HepG2 (cell line): Measurements from ENCODE around the gene ZFP1. TPM values are rescaled to one million over a fixed set of nuclear protein-coding genes. Genes with fewer than 3 reads are reported as not detected.

Experiments
- ATAC-seq: fragments of 200-7000 bp; cut with Tn5 transposase; 3 replicates; pipeline ENCODE4 v1.9.1; 2020; ENCODE audit warnings: mild to moderate bottlenecking, moderate library complexity
- BruUV-seq: library from RNA; stranded (reverse); fragments of 400-500 nt; replicated peaks from 2 replicates; lab custom pipeline; 2021; lab: Mats Ljungman, UMichigan
- CTCF ChIA-PET: fragments of 300-600 bp; formaldehyde crosslinking; extraction: SDS; loops from one replicate; lab custom pipeline; 2021; ENCODE audit warnings: low total read pairs, inconsistent platforms, low intra/inter-chr PET ratio; lab: Yijun Ruan, JAX
- POLR2A ChIA-PET: fragments of 350-600 bp; sonication (Branson Sonifier 250); formaldehyde crosslinking; loops from one replicate; lab custom pipeline; 2020; ENCODE audit warnings: antibody characterized with exemption, inconsistent platforms; lab: Yijun Ruan, JAX
- DNase-seq: peaks from one replicate; pipeline ENCODE4 v3.0.0-alpha.2; 2015; ENCODE audit warnings: low spot score
- FAIRE-seq: peaks from 3 replicates; lab custom pipeline; 2011; peaks lifted over from hg19 to GRCh38; lab: Jason Lieb, UNC
- H2AFZ ChIP-seq: one replicate; pipeline ENCODE4 v1.6.1; 2011; ENCODE audit warnings: low read length, inconsistent platforms
- H3K27ac ChIP-seq: fragments of 300-600 bp; 3 replicates; pipeline ENCODE4 v1.8.0; 2011; ENCODE audit warnings: mixed run types, mild to moderate bottlenecking, mixed read lengths, low read length, inconsistent platforms; ENCODE audit not compliant: insufficient read depth; ENCODE audit errors: extremely low read length
- H3K27me3 ChIP-seq, 2 experiments: fragments of 200-600 bp in 1 of 2; 2 replicates in 1 of 2; 3 replicates in 1 of 2; pipeline versions ENCODE4 v1.6.0 to v1.8.0; 2011; ENCODE audit warnings: low read length in 2 of 2, mild to moderate bottlenecking in 2 of 2, moderate library complexity in 2 of 2, inconsistent platforms in 1 of 2; ENCODE audit not compliant: insufficient read depth in 2 of 2, control insufficient read depth in 1 of 2
- H3K36me3 ChIP-seq, 2 experiments: fragments of 200-600 bp in 1 of 2; replicated peaks in 1 of 2; 2 replicates in 1 of 2; 3 replicates in 1 of 2; pipeline versions ENCODE4 v1.5.1 to v1.8.0; 2011; ENCODE audit warnings: low read length in 2 of 2, inconsistent platforms in 1 of 2; ENCODE audit not compliant: insufficient read depth in 2 of 2, control insufficient read depth in 1 of 2
- H3K4me1 ChIP-seq: 2 replicates; pipeline ENCODE4 v1.5.1; 2012; ENCODE audit warnings: low read length, inconsistent platforms; ENCODE audit not compliant: insufficient read depth
- H3K4me2 ChIP-seq: 2 replicates; pipeline ENCODE4 v1.6.0; 2011; ENCODE audit warnings: low read depth, low read length, inconsistent platforms
- H3K4me3 ChIP-seq, 3 experiments: fragments of 200-600 bp in 1 of 3; sonication (generic), shearing (Covaris generic) in 1 of 3; replicated peaks in 1 of 3; 2 replicates each; pipeline ENCODE4 v1.5.1; 2011 to 2016; ENCODE audit warnings: low read length in 3 of 3, inconsistent platforms in 2 of 3, low read depth in 2 of 3, mild to moderate bottlenecking in 2 of 3, control low read depth in 1 of 3, mixed read lengths in 1 of 3; ENCODE audit not compliant: insufficient read depth in 1 of 3
- H3K79me2 ChIP-seq: one replicate; pipeline ENCODE4 v1.6.1; 2011; ENCODE audit warnings: low read length, inconsistent platforms; ENCODE audit not compliant: insufficient read depth
- H3K9ac ChIP-seq: 2 replicates; pipeline ENCODE4 v1.6.0; 2011; ENCODE audit warnings: mild to moderate bottlenecking, low read depth, low read length, inconsistent platforms; ENCODE audit not compliant: insufficient read depth
- H3K9me3 ChIP-seq: 2 replicates; pipeline ENCODE4 v1.5.1; 2012; ENCODE audit warnings: mild to moderate bottlenecking, low read length
- H4K20me1 ChIP-seq: 2 replicates; pipeline ENCODE4 v1.6.0; 2011; ENCODE audit warnings: inconsistent platforms, mild to moderate bottlenecking, low read length, moderate library complexity; ENCODE audit not compliant: insufficient read depth
- ELF3 ChIP-seq: IDR thresholded peaks from 2 replicates; pipeline ENCODE4 v1.6.1; 2016; ENCODE audit warnings: missing genetic modification reagents, missing compliant biosample characterization
- HMGA1 ChIP-seq: sonication (generic); formaldehyde crosslinking; conservative IDR thresholded peaks from 2 replicates; pipeline ENCODE4 v1.4.0; 2020; ENCODE audit warnings: missing genetic modification reagents
- ISX ChIP-seq: sonication (generic); formaldehyde crosslinking; conservative IDR thresholded peaks from 2 replicates; pipeline ENCODE4 v1.5.0; 2020; ENCODE audit warnings: missing genetic modification reagents
- KLF9 ChIP-seq: IDR thresholded peaks from 2 replicates; pipeline ENCODE4 v1.6.1; 2016; ENCODE audit warnings: low read depth
- NFKBIZ ChIP-seq: IDR thresholded peaks from 2 replicates; pipeline ENCODE4 v1.6.1; 2018; ENCODE audit warnings: missing genetic modification reagents, missing compliant biosample characterization
- PHF20 ChIP-seq: sonication (generic); formaldehyde crosslinking; IDR thresholded peaks from 2 replicates; pipeline ENCODE4 v1.5.0; 2020; ENCODE audit warnings: mild to moderate bottlenecking, missing genetic modification reagents
- RXRA ChIP-seq: sonication (generic); formaldehyde crosslinking; IDR thresholded peaks from 2 replicates; pipeline ENCODE4 v1.5.1; 2020; ENCODE audit warnings: missing genetic modification reagents
- ZNF121 ChIP-seq: sonication (generic); formaldehyde crosslinking; IDR thresholded peaks from 2 replicates; pipeline ENCODE4 v1.5.0; 2020; ENCODE audit warnings: mild to moderate bottlenecking, missing genetic modification reagents
- ZNF333 ChIP-seq: sonication (generic); formaldehyde crosslinking; IDR thresholded peaks from 2 replicates; pipeline ENCODE4 v1.4.0; 2020; ENCODE audit warnings: mild to moderate bottlenecking, missing genetic modification reagents, borderline replicate concordance
- ZNF710 ChIP-seq: sonication (generic); formaldehyde crosslinking; IDR thresholded peaks from 2 replicates; pipeline ENCODE4 v1.5.0; 2020; ENCODE audit warnings: mild to moderate bottlenecking, missing genetic modification reagents, borderline replicate concordance
- ZNF772 ChIP-seq: sonication (generic); formaldehyde crosslinking; IDR thresholded peaks from 2 replicates; pipeline ENCODE4 v1.5.0; 2020; ENCODE audit warnings: mild to moderate bottlenecking, missing genetic modification reagents
- WGBS: methylation state at CpG from one replicate; pipeline ENCODE4 v1.1.6; 2017; ENCODE audit warnings: low lambda C conversion rate; 5-methylcytosine and 5-hydroxymethylcytosine counted together
- in situ Hi-C: cut with HindIII; loops from 2 replicates; pipeline ENCODE4 v1.10.0; 2017; ENCODE audit warnings: low pct_unique_long_range_greater_than_20kb; ENCODE audit not compliant: extremely low pct_ligation_motif_present
- intact Hi-C: fragments of 100-400 bp; cut with micrococcal nuclease; formaldehyde crosslinking; loops from one replicate; pipeline ENCODE4 v1.10.0; 2022; ENCODE audit not compliant: unreplicated experiment
- polyA plus RNA-seq, 8 experiments: library from polyadenylated mRNA; depleted of rRNA in 3 of 8; stranded (reverse) in 7 of 8; unstranded in 1 of 8; fragments of >200 nt; fragmentation: Illumina TruSeq in 4 of 8; extraction: Trizol in 4 of 8; gene quantifications; 2 replicates each; pipeline versions ENCODE4 v1.2.1 to v1.2.3, GENCODE V29; 2011 to 2016; ENCODE audit warnings: low read depth in 4 of 8, missing spikeins in 1 of 8, mixed read lengths in 1 of 8; ENCODE audit not compliant: insufficient read depth in 1 of 8
- total RNA-seq, 5 experiments: library from RNA; depleted of rRNA; stranded (reverse); fragments of >200 nt; fragmentation: Illumina TruSeq; extraction: Trizol; gene quantifications; 2 replicates each; pipeline ENCODE4 v1.2.3, GENCODE V29; 2016; ENCODE audit warnings: low read depth in 1 of 5

Gene ZFP1
- total and polyA plus RNA-seq, 2 of the 13 experiments (the other 11 are each of a cell fraction or from before 2014, with no cell fraction given), result 8.3 to 14.0 TPM

GRCh38 chr16:75139498-75139897 is 8.8 kb upstream of the ZFP1 start (continued):
- TF ChIP-seq ELF3 (CRISPR knock-in tag) (no peak), ZNF772 (CRISPR knock-in tag) (no peak)

GRCh38 chr16:75143941-75144340 is 4.4 kb upstream of the ZFP1 start:
- Histone ChIP-seq H3K4me2 (no peak overlapping the region), H3K36me3 (no peaks in the 10 kb centered on the region), H2AFZ (no peak overlapping the region), H3K4me3 (no peak overlapping the region), H3K79me2 (peaks cover 1% of the 10 kb centered on the region), H3K27me3 (no peaks in the 10 kb centered on the region), H3K27ac (no peak overlapping the region), H3K9me3 (no peaks in the 10 kb centered on the region), H3K9ac (no peak overlapping the region), H4K20me1 (0 out of 2 replicates have a peak, but pooled peaks cover under 1% of the 10 kb centered on the region), H3K4me1 (peaks cover 8% of the 10 kb centered on the region)
- DNase-seq (no peak), ATAC-seq (no peak), FAIRE-seq (no peak)
- ChIA-PET POLR2A (no interaction called here), CTCF (no interaction called here)
- TF ChIP-seq ZNF333 (CRISPR knock-in tag), result no peak
- no peak for TF ChIP-seq ZNF121
- no peak for TF ChIP-seq RXRA
- no peak for TF ChIP-seq PHF20 (CRISPR knock-in tag)
- no peak for TF ChIP-seq ZNF710
- TF ChIP-seq HMGA1, result no peak
- TF ChIP-seq ISX, result no peak
- TF ChIP-seq NFKBIZ (CRISPR knock-in tag), result no peak
- TF ChIP-seq KLF9, result no peak
- intact Hi-C loops, result no loop called here
- no TSS peak for BruUV-seq
- in situ Hi-C loops, result no loop called here
- 92% methylated on average over 6 of the region's 6 CpGs for WGBS
